Measurements from ENCODE around the gene USP4. TPM values are rescaled to one million over a fixed set of nuclear protein-coding genes. Genes with fewer than 3 reads are reported as not detected.

The USP4 gene
- total RNA-seq, 1 donor from 2014 or later = 38.7 TPM

DNA sequence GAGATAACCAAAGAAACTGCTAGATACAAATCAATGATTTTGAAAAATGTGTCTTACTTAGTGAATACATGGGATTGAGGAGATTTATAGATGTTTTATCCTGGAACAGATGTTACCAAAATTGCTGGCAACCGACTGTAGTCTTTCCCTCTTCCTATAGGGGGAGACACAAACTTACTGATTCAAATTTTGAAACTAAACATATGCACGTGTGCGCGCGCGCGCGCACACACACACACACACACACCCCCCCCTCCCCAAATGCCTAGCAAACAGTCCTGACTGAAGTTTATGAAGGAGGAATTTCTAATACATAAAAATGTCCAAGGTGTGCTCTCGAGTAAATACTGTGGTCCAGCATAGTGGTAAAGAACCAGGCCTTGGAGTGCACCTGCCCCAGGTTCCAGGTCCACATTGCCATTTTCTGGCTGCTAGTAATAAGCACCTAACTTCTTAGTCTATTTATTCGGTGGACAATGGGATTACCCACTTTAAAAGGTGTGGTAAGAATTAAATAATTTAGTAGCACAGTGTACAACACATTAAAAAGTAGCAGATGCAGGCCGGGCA lies 44.3 kb downstream of the USP4 start:
- no peak for ATAC-seq

DNA sequence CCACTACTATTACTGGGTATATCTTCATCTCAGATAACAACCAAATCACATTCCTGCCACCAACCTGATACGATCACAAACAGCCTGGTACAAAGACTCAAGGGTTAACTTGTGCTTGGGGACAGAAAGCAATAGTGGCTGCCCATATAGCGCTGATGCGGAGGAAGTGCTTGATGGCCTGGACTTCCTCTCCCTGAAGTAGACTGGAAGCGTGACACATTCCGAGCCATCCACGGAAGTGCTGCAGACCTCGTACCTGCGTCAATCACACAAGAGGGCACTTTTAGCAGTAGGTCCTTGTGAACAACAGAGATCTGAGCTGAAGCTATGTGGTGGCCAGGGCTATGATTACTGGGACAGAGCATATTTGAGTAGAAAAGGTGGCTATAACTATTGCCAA lies 45.5 kb downstream of the USP4 start:
- ATAC-seq = no peak

DNA sequence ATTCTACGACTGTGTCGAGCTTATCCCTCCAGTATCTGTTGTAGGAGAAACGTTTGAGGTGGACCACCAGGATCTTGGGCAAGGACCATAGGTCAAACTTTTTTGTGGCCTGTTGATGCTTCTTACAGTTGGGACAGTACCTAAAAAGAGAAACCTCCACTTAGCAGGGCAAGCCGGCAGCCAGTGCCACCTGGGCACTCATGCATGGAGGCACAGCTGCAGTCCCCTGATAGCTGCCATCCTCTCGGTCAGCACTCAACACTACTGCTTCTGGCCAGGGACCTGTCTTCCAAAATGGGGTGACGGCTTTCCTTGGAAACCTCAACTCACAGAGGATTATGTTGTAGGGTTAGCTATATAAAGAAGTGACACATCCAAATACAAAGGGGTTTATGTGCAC lies 55.9 kb downstream of the USP4 start:
- ATAC-seq = no peak

GRCh38 chr3:49279376-49279775 lies 60.5 kb downstream of the USP4 start:
- ATAC-seq = no peak

DNA sequence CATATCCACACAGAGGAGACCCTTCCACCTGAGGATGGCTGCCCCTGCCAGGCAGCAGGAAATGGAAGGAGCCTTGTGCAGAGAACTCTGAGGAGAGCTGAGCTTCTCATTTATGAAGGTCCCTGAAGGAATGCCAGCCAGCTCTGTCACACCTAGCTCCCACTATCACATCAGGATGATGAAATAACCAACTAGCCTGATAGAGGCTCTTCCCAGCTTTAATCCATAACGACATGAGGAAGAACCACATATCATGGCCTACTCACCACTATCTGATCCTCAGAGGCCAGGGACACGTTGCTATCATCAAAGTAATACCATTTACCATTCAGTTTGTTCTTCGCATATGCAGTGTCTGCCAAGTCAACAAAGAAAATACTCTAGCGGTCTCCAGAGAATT lies 61.3 kb downstream of the USP4 start:
- no peak for ATAC-seq

DNA sequence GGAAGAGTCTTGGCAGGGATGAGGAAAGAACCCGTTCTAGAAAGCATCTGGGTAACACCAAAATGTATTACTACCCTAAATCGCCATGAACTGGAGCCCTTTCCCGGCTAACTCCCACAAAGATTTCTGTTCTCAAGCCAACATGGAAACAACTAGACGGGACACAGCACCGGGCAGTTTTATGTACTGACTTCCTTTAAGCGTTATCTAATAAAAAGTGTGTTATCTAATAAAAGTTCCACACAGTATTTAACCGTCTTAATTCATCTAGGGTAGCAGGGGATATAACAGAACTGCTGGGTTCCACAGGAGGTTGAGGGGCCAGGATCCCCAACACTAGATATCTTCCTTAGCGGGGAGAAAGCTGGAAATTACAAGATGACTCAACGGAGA lies 62.5 kb downstream of the USP4 start:
- ATAC-seq = peak; percentile 5

GRCh38 chr3:49276475-49277382 lies 63.1 kb downstream of the USP4 start, which contains the start of gene C3orf62:
TSS of gene C3orf62 (minus strand) at chr3:49277232. CDS start at chr3:49276872, 360 bp downstream.
- peak; percentile 86 for ATAC-seq

GRCh38 chr3:49273825-49274532 lies 65.9 kb downstream of the USP4 start:
- ATAC-seq = no peak

DNA sequence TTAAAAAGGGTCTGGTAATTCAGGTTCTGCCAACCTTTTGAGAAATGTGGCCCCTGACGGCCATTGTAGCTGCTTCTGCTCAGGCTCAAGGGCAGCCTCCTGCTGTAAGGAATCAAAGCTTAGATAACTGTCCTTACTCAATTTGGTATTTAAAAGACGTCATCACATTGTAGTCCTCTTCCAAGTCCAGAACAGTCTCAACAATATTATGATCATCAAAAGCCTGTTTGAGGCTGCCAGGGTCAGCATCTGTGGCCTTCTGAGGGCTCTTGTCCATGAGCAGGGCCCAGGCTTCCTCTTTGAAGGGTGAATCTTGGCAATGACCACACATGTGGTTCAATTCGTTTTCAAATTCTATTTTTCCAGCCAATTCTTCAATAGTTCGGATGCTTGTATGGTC lies 68.8 kb downstream of the USP4 start:
- no peak for ATAC-seq

DNA sequence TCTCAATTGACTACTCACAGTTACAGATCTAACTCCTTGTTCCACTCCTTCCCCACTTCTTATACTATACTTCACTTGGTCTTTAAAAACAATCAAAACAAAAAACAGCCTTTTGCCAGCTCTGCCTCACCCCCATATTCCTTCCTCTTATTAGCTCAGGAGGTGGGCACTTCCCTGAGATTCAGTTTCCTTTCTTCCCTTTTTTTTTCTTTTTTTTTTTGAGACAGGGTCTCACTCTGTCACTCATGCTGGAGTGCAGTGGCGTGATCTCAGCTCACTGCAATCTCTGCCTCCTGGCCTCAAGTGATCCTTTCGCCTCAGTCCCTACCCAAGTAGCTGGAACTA lies 69.7 kb downstream of the USP4 start:
- no peak for ATAC-seq

GRCh38 chr3:49269443-49270155 lies 70.3 kb downstream of the USP4 start:
- ATAC-seq = no peak

GRCh38 chr3:49266410-49267095 lies 73.3 kb downstream of the USP4 start:
- ATAC-seq = no peak

- ATAC-seq = peak; percentile 8
Observed at GRCh38 chr3:49265661-49266386, 74.0 kb downstream of the USP4 start.

DNA sequence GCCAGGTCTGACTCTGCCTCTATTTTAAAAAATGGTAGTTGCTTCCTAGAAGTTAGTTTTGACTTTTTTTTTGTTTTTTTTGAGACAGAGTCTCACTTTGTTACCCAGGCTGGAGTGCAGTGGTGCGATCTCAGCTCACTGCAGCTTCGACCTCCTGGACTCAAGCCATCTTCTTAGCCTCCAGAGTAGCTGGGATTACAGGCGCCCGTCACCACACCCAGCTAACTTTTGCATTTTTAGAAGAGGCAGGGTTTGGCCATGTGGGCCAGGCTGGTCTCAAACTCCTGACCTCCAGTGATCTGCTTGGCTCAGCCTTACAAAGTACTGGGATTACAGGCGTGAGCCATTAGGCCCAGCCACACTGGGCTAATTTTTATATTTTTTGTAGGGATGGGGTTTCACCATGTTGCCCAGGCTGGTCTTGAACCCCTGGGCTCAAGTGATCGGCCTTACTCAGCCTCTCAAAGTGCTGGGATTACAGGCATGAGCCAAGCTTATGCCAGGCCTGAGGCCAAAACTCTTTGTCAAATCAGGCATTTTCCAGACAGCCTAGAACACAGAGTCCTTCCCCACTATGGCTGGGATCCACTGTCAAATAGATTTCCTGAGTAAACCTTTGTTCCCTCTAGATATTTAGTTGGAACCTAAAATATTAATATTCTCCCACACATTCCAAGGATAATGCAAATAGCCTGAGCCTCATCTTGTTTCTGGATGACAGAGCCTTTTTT lies 76.5 kb downstream of the USP4 start:
- ATAC-seq = no peak

- ATAC-seq = peak; percentile 53
Observed at GRCh38 chr3:49260806-49261324, 79.0 kb downstream of the USP4 start.

DNA sequence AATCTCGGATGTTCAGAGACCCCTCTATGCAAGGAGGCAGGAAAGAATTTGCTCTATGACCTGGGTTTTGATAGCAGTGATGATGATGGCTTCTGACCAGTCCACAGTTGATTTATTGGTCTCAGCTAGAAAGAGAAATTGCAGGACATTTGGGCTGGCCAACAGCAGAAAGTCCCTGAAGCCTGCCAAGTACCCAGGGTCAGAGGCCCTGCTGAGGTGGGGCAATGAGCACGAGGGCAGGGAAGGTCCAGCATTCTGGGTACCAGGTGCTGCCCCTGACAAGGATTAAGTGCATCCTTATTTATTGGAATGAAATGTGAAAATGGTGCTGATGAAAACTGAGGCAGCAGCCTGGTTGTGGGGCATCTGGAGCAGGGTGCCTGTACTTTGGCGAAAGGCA lies 82.7 kb downstream of the USP4 start:
- ATAC-seq = no peak

GRCh38 chr3:49255718-49256511 lies 83.9 kb downstream of the USP4 start:
- ATAC-seq = peak; percentile 45

DNA sequence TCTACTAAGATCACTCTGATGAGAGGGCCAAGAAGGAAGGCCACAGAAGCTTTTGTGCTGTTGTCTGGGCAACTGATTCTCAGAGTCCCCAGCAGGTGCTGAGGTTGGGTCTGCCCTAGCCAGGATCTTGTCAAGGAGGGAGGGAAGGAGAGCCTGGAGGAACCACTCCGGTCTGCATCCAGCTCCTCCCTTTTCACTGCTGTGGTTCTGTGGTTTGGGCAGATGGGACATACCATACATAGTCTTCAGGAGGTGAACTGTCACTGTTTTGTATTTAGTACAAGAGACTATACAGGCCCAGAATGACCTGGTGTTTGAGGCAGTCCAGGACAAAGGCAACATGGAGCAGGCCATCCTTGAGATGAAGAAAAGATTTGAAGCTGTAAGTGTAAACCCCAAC lies 84.7 kb downstream of the USP4 start:
- no peak for ATAC-seq

DNA sequence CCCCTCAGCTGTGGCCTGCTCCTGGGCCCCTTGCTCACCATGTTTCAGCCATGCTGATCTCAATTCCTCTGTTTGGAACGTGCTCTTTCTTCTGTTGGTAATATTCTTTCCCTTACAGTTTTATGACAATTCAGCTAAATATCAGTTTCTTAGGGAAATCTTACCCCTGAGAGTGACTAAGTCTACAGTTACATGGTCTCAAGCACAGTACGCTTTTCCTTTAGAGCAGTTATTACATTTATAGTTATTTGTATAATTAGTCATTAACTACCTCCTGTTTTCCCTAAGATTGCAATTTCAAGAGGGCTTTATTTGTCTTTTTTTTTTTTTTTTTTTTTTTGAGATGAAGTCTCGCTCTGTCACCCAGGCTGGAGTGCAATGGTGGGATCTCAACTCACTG lies 86.3 kb downstream of the USP4 start:
- no peak for ATAC-seq

- peak; percentile 92 for ATAC-seq
Observed at GRCh38 chr3:49248840-49249227, 91.0 kb downstream of the USP4 start.

Data from esophagus mucosa (tissue), 1 donor.